SK-N-SH (cell line): Measurements from ENCODE around the gene GRK1.

Experiments used
- CTCF ChIP-seq: fragments of 200-600 bp; sonication (generic); IDR thresholded peaks from 2 replicates; pipeline ENCODE4 v1.6.1; 2017; ENCODE audit warnings: antibody characterized with exemption, mild to moderate bottlenecking, moderate library complexity
- FOXJ3 ChIP-seq: sonication (generic); formaldehyde crosslinking; IDR thresholded peaks from 2 replicates; pipeline ENCODE4 v1.5.1; 2020; ENCODE audit warnings: mild to moderate bottlenecking, missing genetic modification reagents
- SIN3A ChIP-seq: IDR thresholded peaks from 2 replicates; pipeline ENCODE4 v1.6.1; 2012; ENCODE audit warnings: low read depth, mild to moderate bottlenecking, low read length, moderate library complexity, borderline replicate concordance

- no peak for TF ChIP-seq CTCF
- no peak for TF ChIP-seq FOXJ3 (CRISPR knock-in tag)
- no peak for TF ChIP-seq SIN3A
These were observed 56.5 kb downstream of the GRK1 start for GRCh38 chr13:113723410-113724015.
